WTC11 (cell line): ENCODE measurements around the gene NINJ2.

Experiments
- MYBL2 ChIP-seq: sonication (generic); formaldehyde crosslinking; IDR thresholded peaks from 2 replicates; pipeline ENCODE4 v1.8.1; 2023; ENCODE audit warnings: mild to moderate bottlenecking, moderate library complexity, missing genetic modification reagents
- NR3C1 ChIP-seq: sonication (generic); formaldehyde crosslinking; conservative IDR thresholded peaks from 2 replicates; pipeline ENCODE4 v1.8.1; 2023; ENCODE audit warnings: low read depth, mild to moderate bottlenecking, missing genetic modification reagents
- OVOL2 ChIP-seq: fragments of 250-450 bp; sonication (Bioruptor Pico); IDR thresholded peaks from 2 replicates; pipeline ENCODE4 v1.9.0; 2021; ENCODE audit warnings: mild to moderate bottlenecking, borderline replicate concordance
- ZNF219 ChIP-seq: sonication (generic); formaldehyde crosslinking; IDR thresholded peaks from 2 replicates; pipeline ENCODE4 v1.8.0; 2023; ENCODE audit warnings: missing genetic modification reagents, mild to moderate bottlenecking, borderline replicate concordance
- TF ChIP-seq, protein P1 (sequence below): sonication (generic); formaldehyde crosslinking; IDR thresholded peaks from 2 replicates; pipeline ENCODE4 v1.8.0; 2023; ENCODE audit warnings: missing genetic modification reagents
- TF ChIP-seq, protein P2 (sequence below): sonication (generic); formaldehyde crosslinking; IDR thresholded peaks from 2 replicates; pipeline ENCODE4 v1.8.0; 2023; ENCODE audit warnings: missing genetic modification reagents, mild to moderate bottlenecking, borderline replicate concordance
- TF ChIP-seq, protein P3 (sequence below): sonication (generic); formaldehyde crosslinking; IDR thresholded peaks from 2 replicates; pipeline ENCODE4 v1.8.0; 2022; ENCODE audit warnings: mild to moderate bottlenecking, missing genetic modification reagents
- TF ChIP-seq, protein P4 (sequence below): fragments of 200-600 bp; IDR thresholded peaks from 2 replicates; pipeline ENCODE4 v1.8.0; 2022; ENCODE audit warnings: antibody characterized with exemption
- TF ChIP-seq, protein P5 (sequence below): sonication (generic); formaldehyde crosslinking; IDR thresholded peaks from 2 replicates; pipeline ENCODE4 v1.8.1; 2022; ENCODE audit warnings: missing genetic modification reagents, borderline replicate concordance
- TF ChIP-seq, protein P6 (sequence below): sonication (generic); formaldehyde crosslinking; IDR thresholded peaks from 2 replicates; pipeline ENCODE4 v1.8.1; 2023; ENCODE audit warnings: mild to moderate bottlenecking, moderate library complexity, missing genetic modification reagents

DNA sequence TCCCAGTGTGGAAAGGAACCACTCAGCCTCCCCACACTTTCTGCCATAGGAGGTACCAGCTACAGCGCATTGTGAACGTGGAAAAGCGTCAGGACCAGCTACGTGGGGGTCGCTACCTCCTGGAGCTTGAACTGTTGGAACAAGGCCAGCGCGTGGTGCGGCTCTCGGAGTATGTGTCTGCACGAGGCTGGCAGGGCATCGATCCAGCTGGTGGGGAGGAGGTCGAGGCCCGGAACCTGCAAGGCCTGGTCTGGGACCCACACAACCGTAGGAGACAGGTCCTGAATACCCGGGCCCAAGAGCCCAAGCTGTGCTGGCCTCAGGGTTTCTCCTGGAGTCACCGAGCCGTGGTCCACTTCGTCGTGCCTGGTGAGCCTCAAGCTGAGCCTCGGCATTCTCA, 106.7 kb downstream of the NINJ2 start:
- TF ChIP-seq, protein P1, sequence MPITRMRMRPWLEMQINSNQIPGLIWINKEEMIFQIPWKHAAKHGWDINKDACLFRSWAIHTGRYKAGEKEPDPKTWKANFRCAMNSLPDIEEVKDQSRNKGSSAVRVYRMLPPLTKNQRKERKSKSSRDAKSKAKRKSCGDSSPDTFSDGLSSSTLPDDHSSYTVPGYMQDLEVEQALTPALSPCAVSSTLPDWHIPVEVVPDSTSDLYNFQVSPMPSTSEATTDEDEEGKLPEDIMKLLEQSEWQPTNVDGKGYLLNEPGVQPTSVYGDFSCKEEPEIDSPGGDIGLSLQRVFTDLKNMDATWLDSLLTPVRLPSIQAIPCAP (CRISPR knock-in tag): no peak
- TF ChIP-seq, protein P2, sequence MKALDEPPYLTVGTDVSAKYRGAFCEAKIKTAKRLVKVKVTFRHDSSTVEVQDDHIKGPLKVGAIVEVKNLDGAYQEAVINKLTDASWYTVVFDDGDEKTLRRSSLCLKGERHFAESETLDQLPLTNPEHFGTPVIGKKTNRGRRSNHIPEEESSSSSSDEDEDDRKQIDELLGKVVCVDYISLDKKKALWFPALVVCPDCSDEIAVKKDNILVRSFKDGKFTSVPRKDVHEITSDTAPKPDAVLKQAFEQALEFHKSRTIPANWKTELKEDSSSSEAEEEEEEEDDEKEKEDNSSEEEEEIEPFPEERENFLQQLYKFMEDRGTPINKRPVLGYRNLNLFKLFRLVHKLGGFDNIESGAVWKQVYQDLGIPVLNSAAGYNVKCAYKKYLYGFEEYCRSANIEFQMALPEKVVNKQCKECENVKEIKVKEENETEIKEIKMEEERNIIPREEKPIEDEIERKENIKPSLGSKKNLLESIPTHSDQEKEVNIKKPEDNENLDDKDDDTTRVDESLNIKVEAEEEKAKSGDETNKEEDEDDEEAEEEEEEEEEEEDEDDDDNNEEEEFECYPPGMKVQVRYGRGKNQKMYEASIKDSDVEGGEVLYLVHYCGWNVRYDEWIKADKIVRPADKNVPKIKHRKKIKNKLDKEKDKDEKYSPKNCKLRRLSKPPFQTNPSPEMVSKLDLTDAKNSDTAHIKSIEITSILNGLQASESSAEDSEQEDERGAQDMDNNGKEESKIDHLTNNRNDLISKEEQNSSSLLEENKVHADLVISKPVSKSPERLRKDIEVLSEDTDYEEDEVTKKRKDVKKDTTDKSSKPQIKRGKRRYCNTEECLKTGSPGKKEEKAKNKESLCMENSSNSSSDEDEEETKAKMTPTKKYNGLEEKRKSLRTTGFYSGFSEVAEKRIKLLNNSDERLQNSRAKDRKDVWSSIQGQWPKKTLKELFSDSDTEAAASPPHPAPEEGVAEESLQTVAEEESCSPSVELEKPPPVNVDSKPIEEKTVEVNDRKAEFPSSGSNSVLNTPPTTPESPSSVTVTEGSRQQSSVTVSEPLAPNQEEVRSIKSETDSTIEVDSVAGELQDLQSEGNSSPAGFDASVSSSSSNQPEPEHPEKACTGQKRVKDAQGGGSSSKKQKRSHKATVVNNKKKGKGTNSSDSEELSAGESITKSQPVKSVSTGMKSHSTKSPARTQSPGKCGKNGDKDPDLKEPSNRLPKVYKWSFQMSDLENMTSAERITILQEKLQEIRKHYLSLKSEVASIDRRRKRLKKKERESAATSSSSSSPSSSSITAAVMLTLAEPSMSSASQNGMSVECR: no peak
- TF ChIP-seq ZNF219 (CRISPR knock-in tag) (no peak), OVOL2 (CRISPR knock-in tag) (no peak), NR3C1 (CRISPR knock-in tag) (no peak), MYBL2 (no peak)
- TF ChIP-seq, protein P3, sequence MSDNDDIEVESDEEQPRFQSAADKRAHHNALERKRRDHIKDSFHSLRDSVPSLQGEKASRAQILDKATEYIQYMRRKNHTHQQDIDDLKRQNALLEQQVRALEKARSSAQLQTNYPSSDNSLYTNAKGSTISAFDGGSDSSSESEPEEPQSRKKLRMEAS (CRISPR knock-in tag): no peak
- TF ChIP-seq, protein P4, sequence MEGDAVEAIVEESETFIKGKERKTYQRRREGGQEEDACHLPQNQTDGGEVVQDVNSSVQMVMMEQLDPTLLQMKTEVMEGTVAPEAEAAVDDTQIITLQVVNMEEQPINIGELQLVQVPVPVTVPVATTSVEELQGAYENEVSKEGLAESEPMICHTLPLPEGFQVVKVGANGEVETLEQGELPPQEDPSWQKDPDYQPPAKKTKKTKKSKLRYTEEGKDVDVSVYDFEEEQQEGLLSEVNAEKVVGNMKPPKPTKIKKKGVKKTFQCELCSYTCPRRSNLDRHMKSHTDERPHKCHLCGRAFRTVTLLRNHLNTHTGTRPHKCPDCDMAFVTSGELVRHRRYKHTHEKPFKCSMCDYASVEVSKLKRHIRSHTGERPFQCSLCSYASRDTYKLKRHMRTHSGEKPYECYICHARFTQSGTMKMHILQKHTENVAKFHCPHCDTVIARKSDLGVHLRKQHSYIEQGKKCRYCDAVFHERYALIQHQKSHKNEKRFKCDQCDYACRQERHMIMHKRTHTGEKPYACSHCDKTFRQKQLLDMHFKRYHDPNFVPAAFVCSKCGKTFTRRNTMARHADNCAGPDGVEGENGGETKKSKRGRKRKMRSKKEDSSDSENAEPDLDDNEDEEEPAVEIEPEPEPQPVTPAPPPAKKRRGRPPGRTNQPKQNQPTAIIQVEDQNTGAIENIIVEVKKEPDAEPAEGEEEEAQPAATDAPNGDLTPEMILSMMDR: no peak
- TF ChIP-seq, protein P5, sequence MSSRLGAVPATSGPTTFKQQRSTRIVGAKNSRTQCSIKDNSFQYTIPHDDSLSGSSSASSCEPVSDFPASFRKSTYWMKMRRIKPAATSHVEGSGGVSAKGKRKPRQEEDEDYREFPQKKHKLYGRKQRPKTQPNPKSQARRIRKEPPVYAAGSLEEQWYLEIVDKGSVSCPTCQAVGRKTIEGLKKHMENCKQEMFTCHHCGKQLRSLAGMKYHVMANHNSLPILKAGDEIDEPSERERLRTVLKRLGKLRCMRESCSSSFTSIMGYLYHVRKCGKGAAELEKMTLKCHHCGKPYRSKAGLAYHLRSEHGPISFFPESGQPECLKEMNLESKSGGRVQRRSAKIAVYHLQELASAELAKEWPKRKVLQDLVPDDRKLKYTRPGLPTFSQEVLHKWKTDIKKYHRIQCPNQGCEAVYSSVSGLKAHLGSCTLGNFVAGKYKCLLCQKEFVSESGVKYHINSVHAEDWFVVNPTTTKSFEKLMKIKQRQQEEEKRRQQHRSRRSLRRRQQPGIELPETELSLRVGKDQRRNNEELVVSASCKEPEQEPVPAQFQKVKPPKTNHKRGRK (CRISPR knock-in tag): no peak
- TF ChIP-seq, protein P6, sequence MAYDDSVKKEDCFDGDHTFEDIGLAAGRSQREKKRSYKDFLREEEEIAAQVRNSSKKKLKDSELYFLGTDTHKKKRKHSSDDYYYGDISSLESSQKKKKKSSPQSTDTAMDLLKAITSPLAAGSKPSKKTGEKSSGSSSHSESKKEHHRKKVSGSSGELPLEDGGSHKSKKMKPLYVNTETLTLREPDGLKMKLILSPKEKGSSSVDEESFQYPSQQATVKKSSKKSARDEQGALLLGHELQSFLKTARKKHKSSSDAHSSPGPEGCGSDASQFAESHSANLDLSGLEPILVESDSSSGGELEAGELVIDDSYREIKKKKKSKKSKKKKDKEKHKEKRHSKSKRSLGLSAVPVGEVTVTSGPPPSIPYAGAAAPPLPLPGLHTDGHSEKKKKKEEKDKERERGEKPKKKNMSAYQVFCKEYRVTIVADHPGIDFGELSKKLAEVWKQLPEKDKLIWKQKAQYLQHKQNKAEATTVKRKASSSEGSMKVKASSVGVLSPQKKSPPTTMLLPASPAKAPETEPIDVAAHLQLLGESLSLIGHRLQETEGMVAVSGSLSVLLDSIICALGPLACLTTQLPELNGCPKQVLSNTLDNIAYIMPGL (CRISPR knock-in tag): no peak
